Tibial nerve (tissue), 4 donors: ENCODE data around the gene CHKB. TPM values are rescaled to one million over a fixed set of nuclear protein-coding genes. Genes with fewer than 3 reads are reported as not detected.

Experiments used
- DNase-seq, 2 donors: peaks; one replicate each; pipeline ENCODE4 v3.0.0-alpha.2; 2019; ENCODE audit warnings: low spot score in 2 of 2
- H3K27ac ChIP-seq, 4 donors: fragments of 200-600 bp; sonication (generic) in 3 of 4; one replicate each; pipeline ENCODE4 v1.5.1; 2017 to 2019; ENCODE audit warnings: mild to moderate bottlenecking in 1 of 4
- H3K27me3 ChIP-seq, 2 donors: fragments of 200-600 bp; sonication (generic) in 1 of 2; one replicate each; pipeline versions ENCODE4 v1.5.1 to v1.6.0; 2017 to 2019
- H3K36me3 ChIP-seq, 3 donors: fragments of 200-600 bp; sonication (generic); one replicate each; pipeline ENCODE4 v1.5.1; 2018 to 2019
- H3K4me1 ChIP-seq, 4 donors: fragments of 200-600 bp; sonication (generic) in 3 of 4; one replicate each; pipeline ENCODE4 v1.5.1; 2017 to 2019
- H3K4me3 ChIP-seq, 4 donors: fragments of 200-600 bp; sonication (generic) in 3 of 4; one replicate each; pipeline ENCODE4 v1.5.1; 2017 to 2019; ENCODE audit warnings: mild to moderate bottlenecking in 1 of 4, moderate library complexity in 1 of 4
- H3K9me3 ChIP-seq, 4 donors: fragments of 200-600 bp; sonication (generic) in 3 of 4; one replicate each; pipeline ENCODE4 v1.5.1; 2017 to 2019
- CTCF ChIP-seq, 5 experiments: fragments of 200-600 bp in 3 of 5; fragments of 450-650 bp in 2 of 5; sonication (generic) in 3 of 5; IDR thresholded peaks; one replicate each; pipeline ENCODE4 v1.5.1; 2016 to 2019; ENCODE audit warnings: antibody characterized with exemption in 5 of 5, mild to moderate bottlenecking in 3 of 5, moderate library complexity in 2 of 5
- EP300 ChIP-seq, 2 donors: sonication (generic); formaldehyde crosslinking; IDR thresholded peaks; one replicate each; pipeline ENCODE4 v1.6.1; 2017; ENCODE audit warnings: antibody characterized with exemption in 2 of 2, mild to moderate bottlenecking in 1 of 2
- POLR2A ChIP-seq, 2 donors: fragments of 450-650 bp; IDR thresholded peaks; one replicate each; pipeline ENCODE4 v1.6.1; 2017; ENCODE audit warnings: antibody characterized with exemption in 2 of 2, mild to moderate bottlenecking in 2 of 2, moderate library complexity in 2 of 2
- WGBS, 2 donors: methylation state at CpG; one replicate each; pipeline ENCODE4 v1.1.5; 2018; 5-methylcytosine and 5-hydroxymethylcytosine counted together
- total RNA-seq, 4 donors: library from RNA; depleted of rRNA; stranded (reverse); fragments of >200 nt; gene quantifications; one replicate each; pipeline ENCODE4 v1.1.0, GENCODE V29; 2016

The CHKB gene
- total RNA-seq, 4 donors from 2014 or later: 55.9 to 95.4 (median 74.4) TPM

DNA sequence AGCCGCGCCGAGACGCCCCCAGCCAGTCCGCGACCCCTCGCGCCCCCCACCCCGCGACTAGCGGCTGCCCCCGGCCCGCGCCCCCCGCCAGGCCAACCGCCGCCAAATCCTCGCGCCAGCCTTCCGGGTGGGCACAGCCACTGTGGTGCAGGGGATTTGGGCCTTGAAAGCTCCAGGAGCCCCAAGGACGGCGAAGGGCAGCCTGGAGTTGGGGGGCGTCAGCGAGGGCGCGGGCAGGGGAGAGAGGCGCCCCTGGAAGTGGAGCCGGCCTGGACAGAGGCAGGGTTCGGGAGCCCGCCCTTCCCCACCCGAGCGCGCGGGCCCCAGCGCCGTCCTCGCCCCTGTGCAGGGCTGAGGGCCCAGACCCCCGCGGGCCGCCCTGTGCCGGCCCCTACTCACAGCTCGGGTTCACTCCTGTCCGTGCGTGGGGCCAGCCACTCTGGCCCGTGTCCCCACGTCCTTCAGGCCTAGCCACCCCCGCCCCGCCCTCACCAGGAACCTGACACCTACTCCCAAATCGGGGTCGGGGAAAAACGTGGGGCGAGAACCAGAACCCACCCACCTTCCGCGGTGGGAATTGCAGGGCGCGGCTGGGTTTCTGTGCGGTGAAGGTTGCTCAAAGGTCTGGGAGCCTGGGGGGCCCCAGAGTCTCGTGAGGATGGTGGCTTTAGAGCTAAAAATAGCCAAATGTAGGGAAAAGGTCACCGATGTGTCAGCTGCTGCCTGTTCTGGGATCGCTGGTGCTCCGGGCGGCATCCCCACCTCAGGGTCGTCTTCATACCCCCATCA lies 4.5 kb downstream of the CHKB start, which contains the start of gene CPT1B:
CPT1B (minus strand) TSS at position 441 of the 789 bp plus-strand sequence. CDS start 512 bp downstream, outside the sequence.
- no peak for DNase-seq
- H3K4me3 ChIP-seq: no peak within 1 kb of the TSS
- H3K9me3 ChIP-seq: no peaks in the 10 kb centered on the region
- TF ChIP-seq EP300 (IDR thresholded peaks at IDR 0.05): no peak
- TF ChIP-seq CTCF (IDR thresholded peaks at IDR 0.05): no peak
- TF ChIP-seq POLR2A (IDR thresholded peaks at IDR 0.05): no peak
- 21 to 26% methylated on average over 24 to 43 of the region's 63 CpGs for WGBS, 2 donors
- peaks cover 0 to 60% (median 0%) of the 10 kb centered on the region in 3 donors for H3K36me3 ChIP-seq
- peak within 1 kb of the TSS; percentile 50 to 78 (median 54) for H3K27ac ChIP-seq
- H3K4me1 ChIP-seq: peaks cover 0 to 34% (median 11%) of the 10 kb centered on the region in 4 donors
- H3K27me3 ChIP-seq: peaks cover 0 to 15% of the 10 kb centered on the region in 2 donors

- no peak for TF ChIP-seq EP300 (IDR thresholded peaks at IDR 0.05)
- TF ChIP-seq POLR2A (IDR thresholded peaks at IDR 0.05): no peak
- no peak for TF ChIP-seq CTCF (IDR thresholded peaks at IDR 0.05)
- no peak for DNase-seq
- Histone ChIP-seq H3K27ac (peak overlapping the region in 1 of 4 donors; percentile 78), H3K36me3 (peaks cover 0 to 65% (median 0%) of the 10 kb centered on the region in 3 donors), H3K9me3 (no peaks in the 10 kb centered on the region), H3K4me3 (no peak overlapping the region), H3K4me1 (peaks cover 0 to 34% (median 11%) of the 10 kb centered on the region in 4 donors), H3K27me3 (peaks cover 0 to 15% of the 10 kb centered on the region in 2 donors)
- 60 to 78% methylated on average over 6 to 12 of the region's 23 CpGs for WGBS, 2 donors
Measured at GRCh38 chr22:50577697-50577986, 5.0 kb downstream of the CHKB start.

- no peak for TF ChIP-seq POLR2A (IDR thresholded peaks at IDR 0.05)
- TF ChIP-seq EP300 (IDR thresholded peaks at IDR 0.05): no peak
- no peak for TF ChIP-seq CTCF (IDR thresholded peaks at IDR 0.05)
- H3K9me3 ChIP-seq: no peaks in the 10 kb centered on the region
- H3K36me3 ChIP-seq: peaks cover 0 to 71% (median 0%) of the 10 kb centered on the region in 3 donors
- peak overlapping the region in 1 of 4 donors; percentile 78 for H3K27ac ChIP-seq
- WGBS, 2 donors: 82 to 86% methylated on average over 17 to 18 of the region's 18 CpGs
- peaks cover 0 to 15% of the 10 kb centered on the region in 2 donors for H3K27me3 ChIP-seq
- peaks cover 0 to 33% (median 11%) of the 10 kb centered on the region in 4 donors for H3K4me1 ChIP-seq
- no peak for DNase-seq
- no peak overlapping the region for H3K4me3 ChIP-seq
Measured at GRCh38 chr22:50576806-50577696, 5.6 kb downstream of the CHKB start.

GRCh38 chr22:50576070-50576469 lies 6.6 kb downstream of the CHKB start:
- 60 to 65% methylated on average over 4 to 5 of the region's 5 CpGs for WGBS, 2 donors
- H3K4me1 ChIP-seq: peaks cover 0 to 24% (median 8%) of the 10 kb centered on the region in 4 donors
- H3K27me3 ChIP-seq: peaks cover 0 to 15% of the 10 kb centered on the region in 2 donors
- no peak overlapping the region for H3K27ac ChIP-seq
- TF ChIP-seq POLR2A (IDR thresholded peaks at IDR 0.05) (no peak), EP300 (IDR thresholded peaks at IDR 0.05) (no peak), CTCF (IDR thresholded peaks at IDR 0.05) (peak in 1 of 5 experiments; percentile 18)
- peaks cover 0 to 77% (median under 1%) of the 10 kb centered on the region in 3 donors for H3K36me3 ChIP-seq
- no peaks in the 10 kb centered on the region for H3K9me3 ChIP-seq
- no peak for DNase-seq
- H3K4me3 ChIP-seq: no peak overlapping the region
